ENCODE data around the gene DIS3L2. TPM values are rescaled to one million over a fixed set of nuclear protein-coding genes. Genes with fewer than 3 reads are reported as not detected.

DIS3L2 gene
- total and polyA plus RNA-seq, 2 of the 4 experiments (the other 2 are of a cell fraction), result 14.7 to 19.2 TPM

DNA sequence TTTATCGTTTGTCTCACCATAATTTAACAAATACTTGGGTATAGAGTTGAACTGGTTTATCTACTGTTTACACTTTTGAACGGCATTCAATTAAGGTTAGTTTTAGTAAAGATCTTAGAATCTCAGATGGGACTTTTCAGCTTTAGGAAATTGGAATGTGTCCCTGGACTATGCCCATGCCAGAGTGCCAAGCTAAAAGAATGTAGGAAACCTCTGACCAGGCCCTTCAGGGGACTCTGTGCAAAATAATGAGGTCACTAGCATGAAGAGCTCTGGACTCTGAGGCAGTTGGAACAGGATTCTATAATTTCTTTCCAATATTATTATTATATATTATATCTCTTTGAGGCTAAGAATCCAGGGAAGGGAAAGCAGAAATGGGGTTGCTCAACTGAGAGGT is 13.5 kb downstream of the DIS3L2 start:
- Histone ChIP-seq H2AK9ac (replicated peaks; ENCODE audit: low read depth, low read length, poor library complexity) (no peak overlapping the region), H3K9ac (ENCODE audit: low read depth, low read length) (no peak overlapping the region), H3K23ac (ENCODE audit: low read depth, low read length) (no peak overlapping the region), H3K9me3 (ENCODE audit: control insufficient read depth, insufficient read depth, low read length) (no peaks in the 10 kb centered on the region), H2BK15ac (ENCODE audit: low read depth, low read length) (no peak overlapping the region), H3K27me3 (ENCODE audit: control insufficient read depth, insufficient read depth, low read length) (no peaks in the 10 kb centered on the region), H3K4me3 (ENCODE audit: insufficient read depth, low read depth, low read length) (no peak overlapping the region), H2AFZ (replicated peaks; ENCODE audit: low read length, poor library complexity) (no peak overlapping the region), H4K8ac (ENCODE audit: low read depth in 2 of 2, low read length in 2 of 2) (no peak overlapping the region), H3K4me1 (ENCODE audit: control insufficient read depth, insufficient read depth, low read length) (no peaks in the 10 kb centered on the region), H4K20me1 (ENCODE audit: insufficient read depth, low read length) (peaks cover 4% of the 10 kb centered on the region; the same call in 1 of the 2 replicates), H3K79me1 (ENCODE audit: low read depth in 1 of 2, low read length in 2 of 2) (peaks cover 13 to 16% of the 10 kb centered on the region in 2 experiments; a peak in 3 of 4 replicates), H3K18ac (ENCODE audit: low read depth, low read length) (no peak overlapping the region), H3K27ac (ENCODE audit: insufficient read depth, low read length) (no peak overlapping the region), H3K9me1 (ENCODE audit: insufficient read depth, low read length) (no peaks in the 10 kb centered on the region), H4K5ac (ENCODE audit: low read depth, low read length) (no peak overlapping the region), H2BK5ac (ENCODE audit: low read depth, low read length, poor library complexity, severe bottlenecking) (no peak overlapping the region), H3K56ac (ENCODE audit: extremely low read depth, insufficient read depth, low read length) (no peak overlapping the region), H3K4me2 (ENCODE audit: low read depth, low read length) (no peak overlapping the region), H2BK20ac (ENCODE audit: low read depth, low read length) (no peak overlapping the region), H3K14ac (replicated peaks; ENCODE audit: low read depth, low read length) (no peak overlapping the region), H2BK120ac (ENCODE audit: low read depth, low read length) (no peak overlapping the region), H2AK5ac (ENCODE audit: low read depth, low read length) (no peak overlapping the region), H3K4ac (ENCODE audit: low read depth, low read length) (no peak overlapping the region), H3K36me3 (ENCODE audit: control insufficient read depth, insufficient read depth, low read length) (no peaks in the 10 kb centered on the region), H4K91ac (ENCODE audit: insufficient read depth, low read depth, low read length) (no peak overlapping the region)
- dilution Hi-C loops (cut with HindIII; ENCODE audit: low sequenced_read_pairs, unreplicated experiment), result no loop called here
- in situ Hi-C loops (cut with MboI; ENCODE audit: low sequenced_read_pairs), result no loop called here
- no CpG with 5 or more reads among the region's 2 CpGs for WGBS, 2 experiments (ENCODE audit: extremely low coverage in 2 of 2, insufficient read length in 1 of 2)
- TF ChIP-seq RFX5 (IDR thresholded peaks at IDR 0.05; ENCODE audit: low read depth, low read length) (no peak), SMC3 (IDR thresholded peaks at IDR 0.05; ENCODE audit: low read depth, low read length) (no peak), BHLHE40 (IDR thresholded peaks at IDR 0.05; ENCODE audit: low read depth, low read length) (no peak), POLR2A (IDR thresholded peaks at IDR 0.05; ENCODE audit: low read depth, low read length) (no peak)
- DNase-seq (no peak), ATAC-seq (ENCODE audit: low read depth) (no peak)
- BruUV-seq (replicated peaks), result no TSS peak
- CTCF ChIA-PET, result interaction anchor here (0.6 to 0.7 kb wide), 3 partner anchors 9 to 317 kb away, joined by 3 read pairs; no protein-coding TSS in a partner anchor
- intact Hi-C loops (cut with micrococcal nuclease), result no loop called here
- POLR2A ChIA-PET (ENCODE audit: unreplicated experiment), result no interaction called here
